GM19438 (cell line): Measurements from ENCODE around the gene RPL10.
A peak's percentile ranks its signal among the peaks of the same experiment; 100 is the strongest.
"Not testable (repeated sequence)": the region's sequence is repeated elsewhere in the genome, so short reads cannot be mapped to it uniquely, and the experiment has no call there.

Source experiments
- ATAC-seq: cut with Tn5 transposase; IDR thresholded peaks from one replicate; pipeline ENCODE4 v1.9.1; 2021; ENCODE audit warnings: low read depth; ENCODE audit not compliant: unreplicated experiment

RPL10 gene

DNA sequence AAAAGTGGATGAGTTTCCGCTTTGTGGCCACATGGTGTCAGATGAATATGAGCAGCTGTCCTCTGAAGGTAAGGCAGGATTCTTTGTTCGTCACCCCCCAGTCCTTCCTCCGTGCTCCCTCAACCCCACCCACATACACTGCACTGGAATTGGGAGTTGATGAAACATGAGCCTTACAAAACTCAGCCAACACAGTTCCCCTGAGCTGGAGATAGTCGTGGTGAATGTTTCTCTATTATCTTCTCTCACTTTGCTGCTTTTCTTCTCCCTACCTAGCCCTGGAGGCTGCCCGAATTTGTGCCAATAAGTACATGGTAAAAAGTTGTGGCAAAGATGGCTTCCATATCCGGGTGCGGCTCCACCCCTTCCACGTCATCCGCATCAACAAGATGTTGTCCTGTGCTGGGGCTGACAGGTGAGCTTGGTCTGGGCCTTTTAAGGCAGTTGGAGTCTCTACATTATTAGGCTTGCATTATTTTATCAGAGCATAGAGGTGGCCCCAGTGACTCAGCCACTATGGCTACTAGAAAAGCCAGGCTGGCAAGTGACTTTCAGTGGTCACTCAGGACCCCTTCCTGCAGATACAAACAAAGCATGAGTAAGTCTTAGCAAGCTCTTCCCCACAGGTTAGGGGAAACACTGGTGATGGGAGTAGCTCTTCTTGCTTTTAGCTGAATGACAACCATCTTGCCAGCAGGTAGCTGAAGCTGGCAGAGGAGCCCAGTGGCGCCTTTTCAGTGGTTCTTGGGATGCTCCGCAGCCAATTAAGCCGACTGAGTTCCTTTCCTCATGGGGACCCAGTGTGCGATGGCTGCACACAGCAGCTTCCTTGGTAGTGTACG lies 1.6 kb downstream of the RPL10 start:
- no peak for ATAC-seq

DNA sequence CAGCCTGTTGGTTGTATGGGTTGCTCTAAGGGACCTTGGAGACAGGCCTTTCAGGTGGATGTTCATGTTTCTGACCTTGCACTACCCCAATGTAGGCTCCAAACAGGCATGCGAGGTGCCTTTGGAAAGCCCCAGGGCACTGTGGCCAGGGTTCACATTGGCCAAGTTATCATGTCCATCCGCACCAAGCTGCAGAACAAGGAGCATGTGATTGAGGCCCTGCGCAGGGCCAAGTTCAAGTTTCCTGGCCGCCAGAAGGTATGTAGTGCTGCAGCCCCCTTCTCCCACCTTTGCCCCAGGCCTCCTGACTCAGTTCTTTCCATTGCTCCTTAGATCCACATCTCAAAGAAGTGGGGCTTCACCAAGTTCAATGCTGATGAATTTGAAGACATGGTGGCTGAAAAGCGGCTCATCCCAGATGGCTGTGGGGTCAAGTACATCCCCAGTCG lies 2.2 kb downstream of the RPL10 start:
- ATAC-seq: not testable (repeated sequence)

DNA sequence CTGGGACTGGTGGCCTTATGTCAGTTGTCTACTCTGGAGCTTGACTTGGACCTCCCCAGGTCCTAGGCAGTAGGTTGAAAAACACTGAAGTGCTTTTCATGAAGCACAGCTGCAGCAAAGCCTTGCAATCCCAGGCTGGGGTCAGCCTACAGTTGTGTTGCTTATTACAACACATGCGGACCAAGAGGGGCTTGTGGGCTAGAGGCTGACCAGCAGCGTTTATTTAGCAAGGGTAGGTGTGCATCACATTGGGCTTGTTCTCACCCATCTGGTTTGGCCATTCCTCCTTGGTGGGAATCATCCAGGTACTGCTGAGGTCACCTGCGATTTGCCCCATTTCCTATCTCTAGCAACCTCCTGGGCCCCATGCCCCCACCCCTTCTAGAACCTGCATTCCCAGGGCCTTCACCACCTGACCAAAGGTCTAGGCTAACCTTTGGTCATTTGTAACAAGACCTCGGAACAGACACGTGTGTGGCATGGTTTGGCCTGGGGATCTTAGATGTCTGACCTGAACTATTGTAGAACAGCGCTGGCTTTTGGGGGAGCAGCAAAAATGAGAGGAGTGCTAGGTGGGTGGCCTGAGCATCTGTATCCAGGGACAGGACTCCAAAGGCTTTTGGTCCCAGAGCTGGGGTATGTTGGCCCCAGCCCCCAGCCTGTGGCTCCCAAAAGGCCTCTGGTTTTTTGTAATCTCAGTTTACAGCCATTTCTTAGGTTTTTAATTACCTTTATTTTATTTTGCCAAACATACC lies 3.0 kb downstream of the RPL10 start:
- ATAC-seq: no peak

DNA sequence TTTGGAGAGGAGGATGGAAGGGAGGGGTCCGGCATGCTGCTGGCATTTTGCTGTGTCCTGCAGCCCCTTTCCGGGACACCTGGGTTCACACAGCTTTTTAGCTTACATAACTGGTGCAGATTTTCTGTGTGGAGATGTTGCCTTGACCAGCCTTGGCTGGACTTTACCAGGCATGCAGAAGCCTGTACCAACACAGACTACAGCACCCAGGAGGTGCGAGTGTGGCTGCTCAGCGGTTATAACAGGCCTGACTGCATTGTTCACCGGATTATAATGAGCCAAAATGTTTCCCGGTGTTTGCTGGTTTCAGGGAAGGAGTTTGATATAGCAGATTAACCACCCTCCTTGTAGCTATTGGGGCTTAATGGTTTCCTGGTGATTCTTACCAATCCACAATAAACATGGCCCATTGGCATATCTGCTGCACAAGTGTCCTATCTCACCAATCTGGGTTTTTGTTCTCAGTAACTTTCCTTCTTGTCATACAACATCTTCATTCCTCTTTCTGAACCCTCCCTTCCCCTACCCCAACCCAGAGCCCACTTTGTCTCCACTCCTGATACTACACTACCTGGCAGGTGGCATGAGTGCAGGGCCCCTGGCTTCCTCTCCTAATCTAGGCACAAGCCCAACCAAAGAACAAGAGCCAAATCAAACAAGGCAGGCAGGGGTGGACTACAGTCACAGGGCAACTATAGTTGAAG lies 3.9 kb downstream of the RPL10 start:
- no peak for ATAC-seq

DNA sequence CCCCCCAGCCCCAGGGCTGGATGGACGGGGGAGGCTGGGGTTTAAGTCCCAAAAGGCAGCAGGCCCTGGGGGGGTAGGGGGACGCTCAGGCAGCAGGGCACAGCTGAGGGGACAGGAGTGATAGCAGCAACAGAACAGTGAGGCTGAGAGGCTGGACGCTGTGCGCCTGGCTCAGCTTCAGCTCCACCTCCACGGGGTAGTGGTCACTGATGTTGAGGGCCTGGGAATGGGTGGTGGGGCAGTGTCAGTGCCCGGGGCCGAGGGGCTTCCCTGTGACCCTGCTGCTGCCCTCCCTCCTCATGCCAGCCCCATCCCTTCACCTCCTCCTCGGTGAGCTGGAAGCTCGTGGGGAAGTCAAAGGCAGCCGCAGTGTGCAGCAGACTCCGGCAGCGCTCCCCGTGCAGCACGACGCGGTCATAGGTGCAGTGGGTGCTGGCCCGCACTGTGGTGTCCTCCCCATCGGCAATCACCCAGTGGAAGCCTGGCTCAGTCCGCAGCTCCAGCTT lies 4.5 kb downstream of the RPL10 start:
- no peak for ATAC-seq

DNA sequence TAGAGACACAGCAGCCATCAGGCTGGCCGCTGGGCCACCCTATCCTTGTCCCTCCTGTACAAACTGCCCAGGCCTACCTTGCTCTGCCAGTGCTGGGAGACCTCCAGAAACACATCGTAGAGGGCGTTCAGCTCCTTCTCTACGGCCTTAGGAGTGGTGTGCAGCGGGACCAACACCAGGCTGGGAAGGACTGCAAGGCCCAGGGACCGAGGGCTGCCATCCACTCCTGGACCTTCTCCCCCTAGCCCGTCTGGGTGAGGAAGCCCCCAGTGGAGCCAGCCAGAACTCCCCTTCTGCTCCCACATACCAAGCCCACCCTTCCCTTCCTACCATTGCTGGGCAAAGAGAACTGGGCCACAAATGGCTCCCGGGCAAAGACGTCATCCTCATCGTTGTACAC lies 5.0 kb downstream of the RPL10 start:
- ATAC-seq: no peak

DNA sequence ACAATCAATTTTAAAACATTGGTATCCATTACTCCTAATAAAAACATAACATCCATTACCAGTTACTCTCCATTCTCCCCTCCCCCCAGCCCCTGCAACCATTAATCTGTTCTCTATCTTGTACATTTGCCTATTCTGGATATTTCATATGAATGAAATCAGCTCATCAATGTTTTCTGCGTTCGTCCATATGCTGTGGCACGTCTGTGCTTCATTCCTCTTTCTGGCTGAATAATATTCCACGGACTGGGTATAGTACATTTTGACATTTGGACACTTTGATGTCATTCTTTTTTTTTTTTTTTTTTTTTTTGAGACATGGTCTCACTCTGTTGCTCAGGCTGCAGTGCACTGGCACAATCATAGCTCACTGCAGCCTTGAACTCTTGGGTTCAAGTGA lies 5.7 kb downstream of the RPL10 start:
- ATAC-seq: no peak

DNA sequence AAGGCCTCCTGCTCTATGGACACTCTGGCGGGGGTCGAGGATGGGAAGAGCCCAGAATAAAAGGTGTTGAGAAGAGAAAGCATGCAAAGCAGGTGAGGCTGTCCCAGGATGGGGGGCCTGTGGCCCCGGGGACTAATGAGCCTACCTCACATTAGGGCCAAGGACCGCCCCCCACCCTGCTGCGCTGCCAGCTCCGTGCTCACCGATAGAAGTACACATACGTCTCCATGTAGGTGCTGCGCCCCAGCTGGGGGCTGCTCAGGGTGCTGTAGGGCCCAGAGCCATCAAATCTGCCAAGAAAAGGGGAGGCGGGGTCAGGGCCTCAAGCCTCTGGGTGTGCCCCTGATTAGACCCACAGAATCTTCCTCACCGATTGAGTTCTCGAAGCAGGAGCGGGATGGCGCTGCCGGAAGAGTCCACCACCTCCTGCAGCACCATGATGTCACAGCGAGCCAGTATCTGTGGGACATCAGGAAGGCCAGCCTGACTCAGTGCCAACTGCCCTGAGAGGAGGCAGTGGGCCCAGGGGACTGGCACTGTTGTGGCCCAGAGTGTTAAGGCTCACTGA lies 6.5 kb downstream of the RPL10 start:
- ATAC-seq: no peak

DNA sequence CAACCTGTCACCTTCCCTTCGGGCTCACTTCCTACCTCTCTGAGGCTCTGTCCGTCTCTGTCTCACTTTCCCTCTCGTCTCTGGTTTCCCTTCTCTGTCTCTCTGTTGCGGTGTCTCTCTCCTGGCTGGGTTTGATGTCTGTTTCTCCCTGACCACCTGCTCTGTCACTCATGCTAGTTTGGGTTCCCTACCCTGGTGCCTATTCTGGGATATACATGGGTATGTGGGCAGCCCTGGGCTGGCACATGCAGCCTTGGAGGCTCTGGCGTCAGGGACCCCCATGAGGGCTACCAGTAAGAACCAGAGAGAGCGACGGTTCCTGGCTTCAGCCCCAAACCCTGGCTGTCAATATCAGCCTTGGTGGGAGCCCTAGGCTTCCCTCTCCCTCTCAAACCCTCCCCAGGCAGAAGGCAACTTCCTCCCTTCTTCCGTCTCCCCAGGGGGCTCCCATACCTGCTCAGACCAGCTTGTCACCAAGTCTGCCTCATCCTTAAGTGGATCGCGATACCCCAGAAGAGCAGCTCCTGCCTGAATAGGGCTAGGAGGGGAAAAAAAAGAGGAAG lies 10.6 kb downstream of the RPL10 start:
- ATAC-seq: peak; percentile 17

DNA sequence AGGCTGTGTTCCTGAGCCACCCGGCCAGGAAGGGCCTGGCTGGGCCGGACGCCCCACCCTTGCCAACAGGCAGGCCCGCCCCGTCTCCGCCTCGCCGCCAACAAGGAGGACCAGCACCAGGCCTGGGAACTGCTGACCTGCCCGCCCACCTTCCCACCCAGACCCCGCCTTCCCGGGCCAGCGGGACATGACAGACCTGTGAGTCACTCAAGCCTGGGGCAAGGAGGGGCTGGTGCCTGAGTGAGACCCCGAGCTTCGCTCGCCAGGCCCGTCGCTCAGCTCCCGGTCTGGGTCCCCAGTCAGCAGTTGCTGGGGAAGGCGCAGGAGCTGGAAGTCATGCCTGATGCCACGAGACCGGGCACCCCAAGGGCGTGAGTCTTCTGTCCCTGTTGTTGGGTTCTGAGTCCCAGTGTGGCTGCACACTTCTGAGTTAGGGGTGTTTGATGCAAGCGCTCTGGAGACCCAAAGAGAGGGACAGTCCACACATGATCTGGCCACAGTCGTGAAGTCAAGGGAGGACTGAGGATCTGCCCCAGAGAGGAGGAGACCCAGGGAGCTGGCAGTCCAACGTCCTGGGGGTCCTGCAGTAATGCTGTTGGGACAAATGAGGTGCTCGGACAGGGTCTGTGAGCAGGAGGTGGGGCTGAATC lies 11.2 kb downstream of the RPL10 start, which contains the start of gene DNASE1L1:
DNASE1L1 (minus strand) TSS at position 33 of the 650 bp plus-strand sequence. CDS start 3,686 bp downstream, outside the sequence.
- peak; percentile 43 for ATAC-seq

DNA sequence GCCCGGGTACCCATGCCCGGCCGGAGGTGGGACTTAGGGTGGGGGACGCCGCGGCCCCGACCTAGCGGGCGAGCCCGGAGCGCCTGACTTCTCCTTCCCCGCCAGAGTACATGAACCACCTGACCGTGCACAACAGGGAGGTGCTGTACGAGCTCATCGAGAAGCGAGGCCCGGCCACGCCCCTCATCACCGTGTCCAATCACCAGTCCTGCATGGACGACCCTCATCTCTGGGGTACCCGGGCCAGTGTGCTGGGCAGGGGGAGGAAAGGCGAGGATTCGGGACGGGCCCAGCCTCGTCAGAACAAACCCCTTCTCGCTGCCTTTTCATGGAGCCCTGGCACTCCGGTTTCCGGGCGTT lies 13.8 kb downstream of the RPL10 start:
- ATAC-seq: peak; percentile 53

DNA sequence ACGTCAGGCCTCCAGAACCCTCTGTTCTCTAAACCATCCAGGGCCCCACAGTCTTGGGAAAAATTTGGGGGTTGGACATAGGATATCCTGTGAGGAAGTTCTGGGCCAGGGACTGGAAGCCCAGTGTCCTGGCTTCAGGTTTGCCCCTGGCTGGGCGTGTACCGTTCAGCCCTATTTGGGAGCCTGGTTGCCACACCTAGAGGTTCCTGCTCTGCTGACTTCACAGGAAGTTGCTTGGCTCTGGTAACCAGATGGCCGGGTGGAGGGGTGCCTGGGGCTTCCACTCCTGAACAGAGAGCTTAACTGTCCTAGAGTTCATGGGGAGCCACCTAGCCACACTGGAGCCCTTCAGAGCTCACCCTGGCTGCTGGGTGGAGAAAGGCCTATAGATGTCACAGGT lies 14.3 kb downstream of the RPL10 start:
- no peak for ATAC-seq

DNA sequence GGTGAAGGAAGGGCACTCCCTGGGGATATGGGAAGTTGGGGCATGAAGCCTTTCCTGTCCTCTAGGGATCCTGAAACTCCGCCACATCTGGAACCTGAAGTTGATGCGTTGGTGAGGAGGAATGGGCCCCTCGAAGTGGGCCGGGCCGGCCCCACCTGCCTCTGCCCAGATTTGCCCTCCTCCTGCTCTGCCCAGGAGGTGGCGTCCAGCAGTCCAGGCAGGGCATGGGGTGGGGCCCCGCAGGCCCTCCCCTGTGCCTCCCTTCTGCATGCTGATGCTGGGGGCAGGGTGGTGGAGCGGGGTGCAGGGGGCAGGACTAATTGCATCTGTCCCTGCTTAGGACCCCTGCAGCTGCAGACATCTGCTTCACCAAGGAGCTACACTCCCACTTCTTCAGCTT lies 15.0 kb downstream of the RPL10 start:
- ATAC-seq: no peak

DNA sequence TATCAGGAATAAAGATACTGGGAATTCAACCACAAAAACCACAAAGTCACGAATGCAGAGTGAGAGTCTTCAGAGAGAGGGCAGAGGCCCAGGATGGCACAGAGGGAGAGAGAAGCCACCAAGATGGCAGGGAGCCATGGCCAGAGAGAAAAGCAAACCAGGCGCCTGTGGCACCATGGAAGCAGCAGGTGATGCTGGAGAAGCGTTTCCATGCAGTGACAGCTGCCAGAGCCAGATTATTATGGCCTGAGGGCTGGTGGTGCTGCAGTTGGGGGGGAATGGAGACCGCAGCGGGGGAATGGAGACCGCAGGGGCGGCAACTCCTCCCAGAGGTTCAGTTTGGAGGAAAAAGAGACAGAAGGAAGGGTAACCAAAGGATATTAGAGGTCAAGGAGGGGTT lies 19.0 kb downstream of the RPL10 start:
- no peak for ATAC-seq

DNA sequence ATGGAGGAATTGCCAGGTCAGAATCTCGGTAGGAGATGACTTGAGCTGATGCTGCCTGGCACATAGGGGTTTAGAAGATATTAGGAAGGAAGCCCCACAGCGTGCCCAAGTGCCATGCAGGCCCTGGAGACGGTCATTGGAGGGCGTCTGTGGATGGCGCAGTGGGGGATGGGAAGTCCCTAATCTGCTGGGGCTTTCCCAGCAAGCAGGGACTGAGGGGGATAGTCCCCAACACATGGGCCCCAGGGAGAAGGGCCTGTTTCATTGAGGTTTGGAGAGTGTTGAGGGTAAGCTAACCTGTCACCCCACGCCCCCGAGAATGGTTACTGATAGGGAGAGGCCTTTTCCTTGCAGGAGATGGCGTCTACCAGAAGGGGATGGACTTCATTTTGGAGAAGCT lies 21.0 kb downstream of the RPL10 start:
- ATAC-seq: no peak

DNA sequence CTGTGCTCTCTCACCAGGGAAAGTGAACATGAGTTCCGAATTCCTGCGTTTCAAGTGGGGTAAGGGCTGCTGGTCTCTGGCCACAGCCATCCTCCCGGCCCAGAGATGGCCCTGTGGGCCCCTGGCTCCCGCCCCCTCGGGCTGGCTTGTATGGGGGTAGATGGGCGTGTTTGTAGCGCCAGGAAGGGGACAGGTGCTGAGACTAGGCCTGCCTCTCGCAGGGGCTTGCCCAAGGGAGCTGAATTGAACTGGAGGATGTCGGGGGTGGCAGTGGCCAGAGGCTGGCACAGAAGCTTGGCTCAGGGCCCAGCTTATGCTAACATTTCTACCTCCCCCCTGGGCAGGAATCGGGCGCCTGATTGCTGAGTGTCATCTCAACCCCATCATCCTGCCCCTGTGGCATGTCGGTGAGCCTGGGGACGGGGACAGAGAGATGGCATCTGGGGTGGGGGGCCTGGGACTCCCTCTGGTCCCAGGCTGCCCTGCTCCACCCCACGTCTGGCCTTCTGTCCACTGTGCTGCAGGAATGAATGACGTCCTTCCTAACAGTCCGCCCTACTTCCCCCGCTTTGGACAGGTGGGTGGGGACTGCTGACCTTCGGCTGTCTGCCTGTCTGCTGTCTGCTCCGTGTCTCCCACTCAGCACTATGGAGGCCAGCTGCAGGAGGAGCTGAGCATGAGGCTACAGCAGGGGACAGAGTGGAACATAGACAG lies 21.7 kb downstream of the RPL10 start:
- no peak for ATAC-seq

DNA sequence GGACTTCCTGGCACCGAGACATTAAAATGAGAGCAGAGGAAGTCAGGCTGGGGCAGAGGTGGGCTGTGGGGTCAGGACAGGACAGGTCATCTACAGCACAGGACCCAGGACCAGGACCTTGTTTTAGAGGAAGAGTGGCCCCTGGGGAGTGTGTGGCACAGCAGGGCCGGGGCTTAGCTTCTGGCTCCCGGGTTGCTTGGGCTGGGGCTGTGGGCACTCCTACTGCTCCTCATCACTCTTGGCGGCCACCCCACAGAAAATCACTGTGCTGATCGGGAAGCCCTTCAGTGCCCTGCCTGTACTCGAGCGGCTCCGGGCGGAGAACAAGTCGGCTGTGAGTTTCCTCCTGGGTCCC lies 22.2 kb downstream of the RPL10 start:
- ATAC-seq: no peak

DNA sequence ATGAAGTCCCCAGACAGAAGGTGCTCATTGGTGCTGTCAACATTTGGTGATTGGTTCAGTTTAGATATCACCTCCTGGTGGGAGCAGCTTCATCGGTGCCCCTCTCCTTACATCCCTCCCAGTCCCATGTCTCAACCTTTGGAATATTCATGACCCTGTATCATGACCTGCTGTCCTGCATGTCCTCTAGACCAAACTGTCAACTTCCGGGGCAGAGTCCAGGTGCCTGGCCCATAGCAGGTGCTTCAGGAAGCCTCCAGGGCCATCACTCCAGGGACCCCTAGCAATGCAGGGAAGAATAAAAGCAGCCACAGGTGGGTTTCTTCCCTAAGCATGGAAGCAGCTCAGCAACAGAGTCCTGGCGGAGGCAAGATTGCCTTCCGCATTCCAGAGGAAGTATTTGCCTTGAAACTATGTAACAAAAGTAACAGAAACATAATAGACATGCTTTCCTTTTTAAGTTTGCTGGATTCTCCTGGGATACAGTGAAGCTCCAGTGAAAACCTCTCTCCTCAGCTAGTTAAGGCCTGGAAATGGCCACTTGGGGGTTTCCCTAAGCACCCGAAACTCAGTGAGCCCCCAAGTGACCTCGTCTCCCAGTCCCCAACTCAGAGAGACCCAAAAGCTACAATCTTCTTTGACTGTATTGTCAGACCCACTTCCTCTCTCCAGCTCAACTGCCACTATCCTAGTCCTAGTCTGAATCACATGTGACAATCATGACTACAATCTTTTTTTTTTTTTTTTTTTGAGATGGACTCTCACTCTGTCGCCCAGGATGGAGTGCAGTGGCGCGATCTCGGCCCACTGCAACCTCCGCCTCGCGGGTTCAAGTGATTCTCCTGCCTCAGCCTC lies 29.0 kb downstream of the RPL10 start:
- no peak for ATAC-seq
